Spleen (tissue), 7 donors: ENCODE results near the gene SCRG1.

Experiments
- CTCF ChIP-seq, 11 experiments: fragments of 200-600 bp in 7 of 11; fragments of 450-650 bp in 4 of 11; sonication (generic) in 4 of 11; IDR thresholded peaks in 8 of 11; conservative IDR thresholded peaks in 3 of 11; 1 replicate in 7 of 11; 2 replicates in 4 of 11; pipeline versions ENCODE4 v1.4.0 to v1.8.0; 2016 to 2021; ENCODE audit warnings: antibody characterized with exemption in 11 of 11, inconsistent platforms in 4 of 11, mild to moderate bottlenecking in 1 of 11
- POLR2A ChIP-seq, 3 donors: fragments of 450-650 bp; IDR thresholded peaks; one replicate each; pipeline ENCODE4 v1.5.1; 2017; ENCODE audit warnings: antibody characterized with exemption in 3 of 3, mild to moderate bottlenecking in 1 of 3
- donor health status: DM: no; HTN: no; CAD: no; lungs with moderate emphysema.
- donor health status: DM: no; HTN: no; CAD: no.
- donor health status: DM: no; HTN: no; CAD: no.

GRCh38 chr4:173404296-173404865, 5.5 kb upstream of the SCRG1 start:
- TF ChIP-seq CTCF (IDR thresholded peaks at IDR 0.05 in 8 of 11, conservative IDR thresholded peaks at IDR 0.05 in 3 of 11) (no peak), POLR2A (IDR thresholded peaks at IDR 0.05) (no peak)
